B cell (primary cell): ENCODE results near the gene NPAT. TPM values are rescaled to one million over a fixed set of nuclear protein-coding genes. Genes with fewer than 3 reads are reported as not detected.

Experiments used
- ATAC-seq: fragments of 200-7000 bp; cut with Tn5 transposase; one replicate; pipeline ENCODE4 v1.10.0; 2021; ENCODE audit warnings: low read depth, mild to moderate bottlenecking, moderate number of reproducible peaks, moderate library complexity
- CTCF ChIA-PET: fragments of 350-600 bp; sonication (Branson Sonifier 250); formaldehyde crosslinking; loops from one replicate; lab custom pipeline; 2021; ENCODE audit warnings: antibody characterized with exemption, inconsistent platforms; lab: Charles Lee
- POLR2A ChIA-PET: fragments of 350-600 bp; sonication (Branson Sonifier 250); formaldehyde crosslinking; loops from one replicate; lab custom pipeline; 2021; ENCODE audit warnings: antibody characterized with exemption; lab: Charles Lee
- DNase-seq: peaks from one replicate; pipeline ENCODE4 v3.0.0; 2013
- H2AFZ ChIP-seq: 2 replicates; pipeline ENCODE4 v1.6.1; 2012; ENCODE audit warnings: mild to moderate bottlenecking, low read depth, low read length; ENCODE audit not compliant: insufficient read depth, poor library complexity, severe bottlenecking
- H3K27ac ChIP-seq, 2 donors: 1 replicate in 1 of 2; 2 replicates in 1 of 2; pipeline ENCODE4 v1.5.1; 2012 to 2013; ENCODE audit warnings: low read length in 2 of 2, mild to moderate bottlenecking in 2 of 2, moderate library complexity in 1 of 2
- H3K27me3 ChIP-seq, 4 experiments: fragments of 200-600 bp in 1 of 4; sonication (generic) in 1 of 4; replicated peaks in 1 of 4; 1 replicate in 2 of 4; 2 replicates in 2 of 4; pipeline versions ENCODE4 v1.6.1 to v1.7.0; 2013 to 2016; ENCODE audit warnings: low read length in 3 of 4, mild to moderate bottlenecking in 2 of 4, mixed read lengths in 1 of 4, moderate library complexity in 1 of 4; ENCODE audit not compliant: insufficient read depth in 4 of 4, control insufficient read depth in 3 of 4; ENCODE audit errors: control extremely low read depth in 1 of 4
- H3K36me3 ChIP-seq, 2 experiments: replicated peaks in 1 of 2; 1 replicate in 1 of 2; 2 replicates in 1 of 2; pipeline versions ENCODE4 v1.6.1 to v1.7.1; 2013; ENCODE audit warnings: low read length in 1 of 2; ENCODE audit not compliant: insufficient read depth in 2 of 2, control insufficient read depth in 1 of 2; ENCODE audit errors: control extremely low read depth in 1 of 2, extremely low read depth in 1 of 2
- H3K4me1 ChIP-seq, 2 donors: fragments of 200-600 bp in 1 of 2; sonication (generic) in 1 of 2; 1 replicate in 1 of 2; 2 replicates in 1 of 2; pipeline versions ENCODE4 v1.5.1 to v1.6.1; 2013 to 2017; ENCODE audit warnings: low read length in 2 of 2; ENCODE audit not compliant: control insufficient read depth in 2 of 2, insufficient read depth in 2 of 2
- H3K4me2 ChIP-seq: replicated peaks from 2 replicates; pipeline ENCODE3; 2012; ENCODE audit warnings: mild to moderate bottlenecking, low read depth, low read length; ENCODE audit not compliant: poor library complexity, severe bottlenecking
- H3K4me3 ChIP-seq, 5 experiments: fragments of 200-600 bp in 1 of 5; sonication (generic) in 1 of 5; 1 replicate in 3 of 5; 2 replicates in 2 of 5; pipeline versions ENCODE4 v1.5.1 to v1.7.0; 2011 to 2016; ENCODE audit warnings: low read length in 4 of 5, mild to moderate bottlenecking in 4 of 5, low read depth in 2 of 5, control low read depth in 1 of 5, moderate library complexity in 1 of 5; ENCODE audit not compliant: insufficient read depth in 1 of 5; ENCODE audit errors: control extremely low read depth in 1 of 5, extremely low read depth in 1 of 5
- H3K79me2 ChIP-seq: fragments of 200-600 bp; sonication (generic); one replicate; pipeline ENCODE4 v1.6.0; 2016; ENCODE audit warnings: low read length; ENCODE audit not compliant: control insufficient read depth, insufficient read depth
- H3K9ac ChIP-seq: fragments of 200-600 bp; sonication (generic); 2 replicates; pipeline ENCODE4 v1.6.1; 2017; ENCODE audit warnings: mild to moderate bottlenecking, low read length, moderate library complexity
- H3K9me3 ChIP-seq, 3 donors: one replicate each; pipeline versions ENCODE4 v1.6.1 to v1.7.1; 2013; ENCODE audit warnings: low read length in 2 of 3; ENCODE audit not compliant: control insufficient read depth in 2 of 3, insufficient read depth in 1 of 3; ENCODE audit errors: control extremely low read depth in 1 of 3
- H4K20me1 ChIP-seq: 2 replicates; pipeline ENCODE4 v1.6.0; 2012; ENCODE audit warnings: mild to moderate bottlenecking, low read length; ENCODE audit not compliant: insufficient read depth, control insufficient read depth, poor library complexity, severe bottlenecking
- H3K27ac Mint-ChIP-seq: one replicate; pipeline ENCODE4 v1.8.0; 2021; ENCODE audit warnings: mixed read lengths
- H3K27me3 Mint-ChIP-seq: one replicate; pipeline ENCODE4 v1.8.0; 2021; ENCODE audit warnings: mixed read lengths
- H3K4me1 Mint-ChIP-seq: one replicate; pipeline ENCODE4 v1.8.0; 2021; ENCODE audit warnings: mixed read lengths
- H3K4me3 Mint-ChIP-seq: one replicate; pipeline ENCODE4 v1.8.0; 2021; ENCODE audit warnings: mixed read lengths
- H3K9me3 Mint-ChIP-seq: one replicate; pipeline ENCODE4 v1.8.0; 2022; ENCODE audit warnings: mixed read lengths; ENCODE audit not compliant: insufficient read depth
- CTCF ChIP-seq: fragments of 200-600 bp; IDR thresholded peaks from one replicate; pipeline ENCODE4 v1.8.0; 2022; ENCODE audit warnings: antibody characterized with exemption, mild to moderate bottlenecking
- EZH2 ChIP-seq: IDR thresholded peaks from 2 replicates; pipeline ENCODE4 v1.6.1; 2012; ENCODE audit warnings: borderline replicate concordance, low read depth, mild to moderate bottlenecking, moderate library complexity, low read length; ENCODE audit not compliant: insufficient read depth, poor library complexity, severe bottlenecking
- WGBS: methylation state at CpG from one replicate; pipeline ENCODE4 v1.1.5; 2013; ENCODE audit warnings: missing lambda C conversion rate; ENCODE audit not compliant: insufficient coverage; 5-methylcytosine and 5-hydroxymethylcytosine counted together
- intact Hi-C: fragments of 100-400 bp; cut with micrococcal nuclease; formaldehyde crosslinking; loops from one replicate; pipeline ENCODE4 v1.10.0; 2022
- polyA plus RNA-seq: library from polyadenylated mRNA; depleted of rRNA; stranded (reverse); fragments of >200 nt; gene quantifications from 2 replicates; pipeline ENCODE4 v1.2.3, GENCODE V29; 2012
- total RNA-seq, 2 donors: library from RNA; stranded (reverse); fragments of 120-200 nt in 1 of 2; gene quantifications; 1 replicate in 1 of 2; 2 replicates in 1 of 2; pipeline versions ENCODE4 v1.2.3 to v1.2.4, GENCODE V29; 2013 to 2022

Gene NPAT
- total and polyA plus RNA-seq, 2 donors (not counting 1 experiment from before 2014, with no cell fraction given), result 8.8 to 51.7 TPM

GRCh38 chr11:108241330-108242037, 19.0 kb upstream of the NPAT start:
- no peaks in the 10 kb centered on the region for H3K27me3 ChIP-seq
- peaks cover 14% of the 10 kb centered on the region for H4K20me1 ChIP-seq
- no peak overlapping the region for H3K9ac ChIP-seq
- H3K4me3 Mint-ChIP-seq, result no peak overlapping the region
- no peak overlapping the region for H3K27ac Mint-ChIP-seq
- H3K4me1 Mint-ChIP-seq, result peaks cover 34% of the 10 kb centered on the region
- H3K4me3 ChIP-seq, result no peak overlapping the region
- CTCF ChIA-PET, result interaction anchor here (0.8 to 1.4 kb wide), 2 partner anchors 18 to 20 kb away, joined by 3 read pairs; partner anchors contain the start of gene ATM
- no peak overlapping the region for H3K4me2 ChIP-seq
- H3K27me3 Mint-ChIP-seq, result no peaks in the 10 kb centered on the region
- H3K9me3 ChIP-seq, result no peaks in the 10 kb centered on the region
- H3K4me1 ChIP-seq, result peaks cover 14 to 32% of the 10 kb centered on the region in 2 donors
- H3K79me2 ChIP-seq, result peaks cover 45% of the 10 kb centered on the region
- no peak for DNase-seq
- no peak overlapping the region for H3K27ac ChIP-seq
- POLR2A ChIA-PET, result no interaction called here
- H3K9me3 Mint-ChIP-seq, result no peaks in the 10 kb centered on the region
- H2AFZ ChIP-seq, result no peak overlapping the region
- TF ChIP-seq CTCF, result no peak
- no peak for TF ChIP-seq EZH2
- intact Hi-C loops, result no loop called here
- ATAC-seq, result no peak
- peaks cover 12 to 54% of the 10 kb centered on the region in 2 experiments for H3K36me3 ChIP-seq
- no CpG with 5 or more reads among the region's 4 CpGs for WGBS

GRCh38 chr11:108239076-108239475, 16.6 kb upstream of the NPAT start:
- H3K4me3 Mint-ChIP-seq, result peak overlapping the region; percentile 1
- no peak overlapping the region for H3K27ac ChIP-seq
- intact Hi-C loops, result loop anchor here (5.0 kb wide), 3 partner anchors 77 to 423 kb away; partner anchors contain the start of gene ACAT1
- H2AFZ ChIP-seq, result no peak overlapping the region
- H3K9ac ChIP-seq, result no peak overlapping the region
- no peaks in the 10 kb centered on the region for H3K9me3 Mint-ChIP-seq
- ChIA-PET CTCF (interaction anchor here (3.9 kb wide), 1 partner anchor 16 kb away, joined by 46 read pairs; the partner anchor contains the start of genes ATM and NPAT), POLR2A (interaction anchor here (1.3 kb wide), 1 partner anchor 17 kb away, joined by 8 read pairs; the partner anchor contains the start of genes ATM and NPAT)
- DNase-seq (no peak), ATAC-seq (no peak)
- H3K4me2 ChIP-seq, result no peak overlapping the region
- H3K79me2 ChIP-seq, result peaks cover 42% of the 10 kb centered on the region
- H3K36me3 ChIP-seq, result peaks cover 5 to 45% of the 10 kb centered on the region in 2 experiments
- H3K9me3 ChIP-seq, result no peaks in the 10 kb centered on the region
- H3K4me1 ChIP-seq, result peaks cover 27 to 47% of the 10 kb centered on the region in 2 donors
- no peak for TF ChIP-seq EZH2
- TF ChIP-seq CTCF, result no peak
- no peak overlapping the region for H3K4me3 ChIP-seq
- no peaks in the 10 kb centered on the region for H3K27me3 ChIP-seq
- H4K20me1 ChIP-seq, result peaks cover 14% of the 10 kb centered on the region
- peaks cover 46% of the 10 kb centered on the region for H3K4me1 Mint-ChIP-seq
- no peaks in the 10 kb centered on the region for H3K27me3 Mint-ChIP-seq
- peak overlapping the region; percentile 50 for H3K27ac Mint-ChIP-seq
